GM11168 (cell line): ENCODE data around the gene ANKRD42.

ENCODE experiments used
- in situ Hi-C: fragments of 300-500 bp; cut with MboI; formaldehyde crosslinking; loops from one replicate; pipeline ENCODE4 v1.12.0; 2022; ENCODE audit warnings: low sequenced_read_pairs; ENCODE audit not compliant: unreplicated experiment

The ANKRD42 gene

GRCh38 chr11:83193315-83194280 is at the start of gene ANKRD42:
ANKRD42 (plus strand) TSS chr11:83193712; CDS start chr11:83194671, 959 bp downstream.
- in situ Hi-C loops: no loop called here

- in situ Hi-C loops: no loop called here
Measured at GRCh38 chr11:83147895-83148294, 45.6 kb upstream of the ANKRD42 start.

DNA sequence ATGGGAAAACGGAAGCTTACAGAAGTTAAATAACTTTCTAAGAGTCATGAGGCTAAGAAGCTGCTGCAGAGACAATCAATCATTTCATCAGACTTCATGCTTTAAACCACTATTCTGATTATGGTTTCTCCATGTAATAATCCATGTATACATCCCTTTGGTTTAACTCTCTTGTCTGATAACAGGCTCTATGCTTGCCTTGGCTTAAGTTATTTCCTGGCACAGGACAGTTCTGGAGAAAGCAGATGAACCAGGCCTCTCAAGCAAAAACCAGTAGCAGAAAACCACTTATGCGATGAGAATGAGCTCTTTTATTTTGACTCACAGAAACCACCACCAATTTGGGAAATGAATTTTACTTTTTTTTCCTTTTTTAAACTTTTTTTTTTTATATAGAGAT is 43.1 kb upstream of the ANKRD42 start:
- in situ Hi-C loops: no loop called here

GRCh38 chr11:83151274-83151977 is 42.1 kb upstream of the ANKRD42 start:
- in situ Hi-C loops: no loop called here

DNA sequence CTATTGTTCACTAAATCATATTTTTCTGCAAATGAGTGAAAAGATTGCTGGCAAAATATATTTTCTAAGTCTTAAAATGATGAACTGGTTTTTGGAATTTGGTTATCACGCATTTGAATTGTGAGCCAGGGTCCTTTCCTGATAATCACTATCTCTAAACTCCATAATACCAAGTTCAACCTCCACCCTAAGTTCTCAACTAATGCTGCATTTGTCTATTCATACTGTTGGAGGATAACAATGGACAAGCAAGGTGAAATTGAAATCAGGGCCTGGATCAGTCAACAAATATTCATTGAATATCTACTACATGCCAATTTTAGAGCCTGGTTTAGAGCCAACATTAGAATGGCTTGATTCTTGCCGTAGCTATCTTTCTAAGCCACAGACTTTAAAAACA is 41.2 kb upstream of the ANKRD42 start:
- in situ Hi-C loops: no loop called here

DNA sequence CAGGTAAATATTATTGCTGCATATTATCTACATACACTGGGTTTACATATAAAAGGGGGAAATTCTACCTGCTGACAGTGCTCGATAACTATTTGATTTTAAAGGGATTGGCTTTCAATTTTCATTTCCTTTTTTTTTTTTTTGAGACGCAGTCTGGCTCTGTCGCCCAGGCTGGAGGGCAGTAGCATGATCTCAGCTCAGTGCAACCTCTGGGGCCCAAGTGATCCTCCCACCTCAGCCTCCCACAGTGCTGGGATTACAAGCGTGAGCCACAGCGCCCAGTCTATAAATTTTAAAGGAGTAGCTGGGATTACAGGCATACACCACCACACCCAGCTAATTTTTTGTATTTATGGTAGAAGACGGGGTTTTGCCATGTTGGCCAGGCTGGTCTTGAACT is 39.7 kb upstream of the ANKRD42 start:
- in situ Hi-C loops: no loop called here

DNA sequence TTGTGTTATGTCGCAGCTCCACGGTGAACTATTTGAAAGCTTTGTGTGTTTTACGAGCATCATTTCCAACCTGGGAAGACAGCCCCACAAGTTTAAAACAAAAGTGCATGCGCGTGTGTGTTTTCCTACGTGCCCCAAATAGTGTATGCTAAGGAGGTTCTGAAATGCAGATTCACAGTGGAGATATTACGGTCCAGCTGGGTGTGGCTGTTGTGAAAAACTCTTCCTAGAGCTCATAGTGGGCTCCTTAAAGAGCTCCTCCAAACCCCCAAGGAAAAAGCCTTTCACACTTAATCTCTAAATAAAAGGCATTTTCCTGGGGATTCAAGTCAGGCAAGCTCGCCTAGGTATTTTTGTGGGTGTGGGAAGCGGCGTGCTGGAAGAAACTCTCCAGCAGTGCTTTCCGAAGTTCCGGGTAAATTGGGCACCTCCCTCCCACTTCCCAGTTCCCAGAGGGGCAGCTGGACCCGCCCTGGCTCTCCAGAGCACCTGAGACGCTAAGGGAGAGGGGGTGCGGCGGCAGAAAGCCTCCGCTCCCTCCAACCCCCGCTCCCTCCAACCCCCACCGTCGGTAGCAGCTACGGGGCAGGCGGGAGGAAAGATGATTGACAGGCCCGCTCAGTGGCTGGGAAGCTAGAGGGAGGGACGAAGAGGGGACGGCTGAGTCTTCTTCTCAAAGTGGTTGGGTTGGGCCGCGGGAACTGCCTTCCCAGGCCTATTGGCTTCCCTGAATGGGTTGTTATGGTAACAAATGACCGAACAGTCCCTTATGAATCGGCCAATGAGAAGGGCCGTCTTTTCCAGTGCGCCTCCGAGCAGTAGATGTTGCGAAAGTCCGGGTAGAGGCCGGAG is 37.1 kb upstream of the ANKRD42 start:
- in situ Hi-C loops: no loop called here

GRCh38 chr11:83156996-83157593 is 36.4 kb upstream of the ANKRD42 start, which contains the start of gene PCF11:
PCF11 (plus strand) TSS chr11:83157131; CDS start chr11:83157440, 309 bp downstream.
- in situ Hi-C loops: no loop called here

DNA sequence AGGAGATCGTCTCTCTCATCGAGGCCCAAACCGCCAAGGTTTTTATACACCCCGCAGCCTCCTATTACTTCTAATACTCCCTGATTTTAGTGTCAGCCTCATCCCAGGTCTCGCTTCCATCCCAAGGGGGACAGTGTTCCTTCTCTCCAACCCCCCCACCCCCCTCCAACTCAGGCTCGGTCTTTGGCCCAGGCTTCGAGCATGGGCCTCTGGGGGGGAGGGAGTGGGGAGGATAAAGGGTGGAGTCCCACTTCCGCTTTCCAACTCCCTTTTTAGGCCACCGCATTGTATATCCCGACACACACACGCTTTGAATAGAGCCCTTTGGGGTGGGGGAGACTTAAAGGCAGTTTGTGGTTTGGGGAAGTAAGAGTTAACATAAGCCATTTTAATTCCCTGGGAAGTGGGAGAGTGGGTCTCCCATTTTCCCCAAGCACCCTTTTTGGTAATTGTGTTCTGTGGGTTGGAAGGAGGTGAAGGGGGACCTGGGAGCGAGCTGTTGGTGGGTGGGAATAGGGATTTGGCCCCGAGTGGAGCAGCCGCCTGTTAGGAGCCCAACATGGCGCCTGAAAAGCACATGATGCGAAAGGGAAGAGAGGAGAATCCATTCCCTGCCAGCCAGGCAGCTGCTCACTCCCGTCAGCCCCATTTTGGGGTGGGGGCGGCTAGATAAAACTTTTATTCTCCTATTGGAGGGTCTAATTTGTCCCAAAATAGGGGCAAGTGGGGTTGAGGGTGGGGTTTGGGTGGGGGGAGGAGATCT is 35.7 kb upstream of the ANKRD42 start:
- in situ Hi-C loops: no loop called here

- in situ Hi-C loops: no loop called here
Measured at GRCh38 chr11:83158357-83158786, 35.1 kb upstream of the ANKRD42 start.

GRCh38 chr11:83158965-83159901 is 34.3 kb upstream of the ANKRD42 start:
- in situ Hi-C loops: no loop called here

- in situ Hi-C loops: no loop called here
Measured at GRCh38 chr11:83159902-83160865, 33.3 kb upstream of the ANKRD42 start.

GRCh38 chr11:83161610-83162199 is 31.8 kb upstream of the ANKRD42 start:
- in situ Hi-C loops: no loop called here

- in situ Hi-C loops: no loop called here
Measured at GRCh38 chr11:83162377-83162776, 31.1 kb upstream of the ANKRD42 start.

DNA sequence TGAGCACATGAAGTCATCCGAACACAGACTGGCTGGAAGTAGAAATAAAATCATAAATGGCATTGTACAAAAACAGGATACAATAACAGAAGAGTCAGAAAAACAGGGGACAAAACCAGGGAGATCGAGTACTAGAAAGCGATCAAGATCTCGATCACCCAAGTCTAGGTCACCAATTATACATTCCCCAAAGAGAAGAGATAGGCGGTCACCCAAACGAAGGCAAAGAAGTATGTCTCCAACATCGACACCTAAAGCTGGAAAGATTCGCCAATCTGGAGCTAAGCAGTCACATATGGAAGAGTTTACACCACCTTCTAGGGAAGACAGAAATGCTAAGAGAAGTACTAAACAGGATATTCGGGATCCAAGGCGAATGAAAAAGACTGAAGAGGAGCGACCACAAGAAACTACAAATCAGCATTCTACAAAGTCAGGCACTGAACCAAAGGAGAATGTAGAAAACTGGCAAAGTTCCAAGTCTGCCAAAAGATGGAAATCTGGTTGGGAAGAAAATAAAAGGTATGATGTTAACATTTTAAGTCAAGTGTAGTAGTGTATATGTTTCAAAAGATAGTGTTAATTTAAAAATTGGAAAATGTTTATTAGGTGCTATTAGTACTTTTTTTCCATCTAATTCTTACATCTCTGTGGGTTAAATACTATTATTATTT is 27.2 kb upstream of the ANKRD42 start:
- in situ Hi-C loops: no loop called here

DNA sequence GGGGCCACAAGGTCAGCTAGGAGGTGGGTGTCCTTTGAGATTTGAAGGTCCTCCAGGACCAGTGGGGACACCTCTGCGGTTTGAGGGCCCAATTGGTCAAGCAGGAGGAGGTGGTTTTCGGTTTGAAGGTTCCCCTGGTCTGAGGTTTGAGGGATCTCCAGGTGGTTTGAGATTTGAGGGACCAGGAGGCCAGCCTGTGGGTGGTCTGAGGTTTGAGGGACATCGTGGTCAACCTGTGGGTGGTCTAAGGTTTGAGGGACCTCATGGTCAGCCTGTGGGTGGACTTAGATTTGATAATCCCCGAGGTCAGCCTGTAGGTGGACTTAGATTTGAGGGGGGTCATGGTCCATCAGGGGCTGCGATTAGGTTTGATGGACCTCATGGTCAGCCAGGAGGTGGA is 24.8 kb upstream of the ANKRD42 start:
- in situ Hi-C loops: no loop called here
